Naive B cell (primary cell): ENCODE measurements around the gene UQCC2. TPM values are rescaled to one million over a fixed set of nuclear protein-coding genes. Genes with fewer than 3 reads are reported as not detected.

Experiments used
- ATAC-seq, 2 donors: fragments of 150-1000 bp; cut with Tn5 transposase; 2 replicates each; pipeline ENCODE4 v1.10.0; 2021; ENCODE audit warnings: low read depth in 2 of 2, mild to moderate bottlenecking in 2 of 2, moderate library complexity in 2 of 2
- DNase-seq: peaks from one replicate; pipeline ENCODE4 v3.0.0; 2022
- H3K27ac Mint-ChIP-seq, 6 donors: one replicate each; pipeline ENCODE4 v1.8.0; 2020 to 2022; ENCODE audit warnings: mild to moderate bottlenecking in 6 of 6, mixed read lengths in 6 of 6, moderate library complexity in 5 of 6, inconsistent platforms in 2 of 6
- H3K27me3 Mint-ChIP-seq, 3 donors: one replicate each; pipeline ENCODE4 v1.8.0; 2021 to 2022; ENCODE audit warnings: mixed read lengths in 3 of 3, mild to moderate bottlenecking in 1 of 3
- H3K36me3 Mint-ChIP-seq, 2 donors: one replicate each; pipeline ENCODE4 v1.8.0; 2020 to 2022; ENCODE audit warnings: mixed read lengths in 2 of 2, inconsistent platforms in 1 of 2, mild to moderate bottlenecking in 1 of 2
- H3K4me1 Mint-ChIP-seq, 3 donors: one replicate each; pipeline ENCODE4 v1.8.0; 2020 to 2022; ENCODE audit warnings: mixed read lengths in 3 of 3, inconsistent platforms in 1 of 3, mild to moderate bottlenecking in 1 of 3, moderate library complexity in 1 of 3
- H3K4me3 Mint-ChIP-seq, 8 donors: one replicate each; pipeline ENCODE4 v1.8.0; 2020 to 2022; ENCODE audit warnings: mild to moderate bottlenecking in 8 of 8, mixed read lengths in 8 of 8, moderate library complexity in 8 of 8, inconsistent platforms in 2 of 8
- H3K9me3 Mint-ChIP-seq, 7 donors: one replicate each; pipeline ENCODE4 v1.8.0; 2020 to 2022; ENCODE audit warnings: mixed read lengths in 7 of 7, mild to moderate bottlenecking in 5 of 7, inconsistent platforms in 2 of 7, moderate library complexity in 1 of 7
- polyA plus RNA-seq, 6 donors: library from polyadenylated mRNA; unstranded; fragments of 300-500 nt; fragmentation: Illumina TruSeq; gene quantifications; one replicate each; pipeline ENCODE4 v1.2.3, GENCODE V29; 2021; ENCODE audit warnings: low read depth in 6 of 6

UQCC2 gene
- polyA plus RNA-seq, 6 donors from 2014 or later, result 29.4 to 53.0 (median 44.4) TPM

DNA sequence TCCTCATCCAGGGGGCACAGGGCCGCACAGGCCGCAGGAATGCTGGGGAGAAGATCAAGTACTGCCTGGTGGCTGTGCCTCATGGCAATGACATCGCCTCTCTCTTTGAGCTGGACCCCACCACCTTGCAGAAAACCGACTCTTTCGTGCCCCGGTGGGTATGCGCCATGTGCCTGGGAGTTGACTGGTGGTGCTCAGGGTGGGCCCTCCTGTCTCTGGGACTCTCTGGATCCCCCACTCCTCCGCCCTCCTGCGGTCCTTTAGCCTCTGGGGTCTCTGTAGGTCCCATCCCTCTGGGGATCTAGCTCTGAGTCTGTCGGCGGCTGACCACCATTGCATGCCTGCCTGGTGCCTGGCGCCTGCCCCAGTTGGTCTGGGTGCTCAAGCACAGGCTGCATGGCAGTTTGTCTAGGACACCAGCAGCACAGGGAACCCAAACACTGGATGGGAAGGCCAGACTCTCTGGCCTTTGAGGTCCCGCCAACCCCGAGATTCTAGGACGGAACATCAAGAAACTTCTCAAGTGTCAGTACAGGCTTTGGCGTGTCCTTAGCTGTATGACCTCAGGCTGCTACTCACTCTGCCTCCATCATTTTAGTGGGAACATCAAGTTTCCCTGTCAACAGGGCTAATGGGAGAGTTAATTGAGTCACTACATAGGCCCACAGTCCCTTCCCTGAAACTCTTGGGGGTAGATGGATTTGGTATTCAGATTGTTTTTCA, 47.6 kb downstream of the UQCC2 start:
- Mint-ChIP-seq H3K9me3 (no peaks in the 10 kb centered on the region), H3K36me3 (peaks cover 4 to 25% of the 10 kb centered on the region in 2 donors), H3K27ac (no peak overlapping the region), H3K4me1 (peaks cover 1 to 8% (median 7%) of the 10 kb centered on the region in 3 donors), H3K4me3 (no peak overlapping the region), H3K27me3 (no peaks in the 10 kb centered on the region)
- DNase-seq (no peak), ATAC-seq (no peak)

DNA sequence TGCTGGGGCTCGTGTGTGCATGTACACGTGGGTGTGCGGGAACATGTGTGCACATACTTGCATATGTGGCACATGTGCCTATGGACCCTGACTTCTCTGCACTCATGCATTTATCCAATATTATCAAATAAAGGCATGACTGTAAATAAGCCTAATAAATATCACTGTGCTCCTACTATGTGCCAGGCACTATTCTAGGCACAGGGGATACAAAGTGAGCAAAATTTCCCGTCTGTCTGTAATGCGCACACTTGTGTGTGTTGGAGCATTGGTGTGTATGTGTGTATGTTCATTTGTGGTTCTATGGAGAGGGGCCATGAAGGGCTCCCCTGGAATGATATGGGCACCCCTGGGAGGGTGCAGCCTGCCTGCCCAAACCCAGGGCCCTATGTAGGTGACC, 48.5 kb downstream of the UQCC2 start:
- peak overlapping the region in 1 of 6 donors; percentile 61 for H3K27ac Mint-ChIP-seq
- ATAC-seq (no peak), DNase-seq (no peak)
- peaks cover 2 to 16% of the 10 kb centered on the region in 2 donors for H3K36me3 Mint-ChIP-seq
- H3K4me3 Mint-ChIP-seq, result peak overlapping the region in 1 of 8 donors; percentile 29
- H3K9me3 Mint-ChIP-seq, result no peaks in the 10 kb centered on the region
- H3K27me3 Mint-ChIP-seq, result no peaks in the 10 kb centered on the region
- H3K4me1 Mint-ChIP-seq, result peaks cover 0 to 8% (median 7%) of the 10 kb centered on the region in 3 donors

- peaks cover 0 to 8% (median 7%) of the 10 kb centered on the region in 3 donors for H3K4me1 Mint-ChIP-seq
- no peak overlapping the region for H3K4me3 Mint-ChIP-seq
- DNase-seq (no peak), ATAC-seq (no peak)
- H3K36me3 Mint-ChIP-seq, result peaks cover 0 to 11% of the 10 kb centered on the region in 2 donors
- no peaks in the 10 kb centered on the region for H3K9me3 Mint-ChIP-seq
- no peak overlapping the region for H3K27ac Mint-ChIP-seq
- no peaks in the 10 kb centered on the region for H3K27me3 Mint-ChIP-seq
Observed at GRCh38 chr6:33662318-33662717, 49.2 kb downstream of the UQCC2 start.

DNA sequence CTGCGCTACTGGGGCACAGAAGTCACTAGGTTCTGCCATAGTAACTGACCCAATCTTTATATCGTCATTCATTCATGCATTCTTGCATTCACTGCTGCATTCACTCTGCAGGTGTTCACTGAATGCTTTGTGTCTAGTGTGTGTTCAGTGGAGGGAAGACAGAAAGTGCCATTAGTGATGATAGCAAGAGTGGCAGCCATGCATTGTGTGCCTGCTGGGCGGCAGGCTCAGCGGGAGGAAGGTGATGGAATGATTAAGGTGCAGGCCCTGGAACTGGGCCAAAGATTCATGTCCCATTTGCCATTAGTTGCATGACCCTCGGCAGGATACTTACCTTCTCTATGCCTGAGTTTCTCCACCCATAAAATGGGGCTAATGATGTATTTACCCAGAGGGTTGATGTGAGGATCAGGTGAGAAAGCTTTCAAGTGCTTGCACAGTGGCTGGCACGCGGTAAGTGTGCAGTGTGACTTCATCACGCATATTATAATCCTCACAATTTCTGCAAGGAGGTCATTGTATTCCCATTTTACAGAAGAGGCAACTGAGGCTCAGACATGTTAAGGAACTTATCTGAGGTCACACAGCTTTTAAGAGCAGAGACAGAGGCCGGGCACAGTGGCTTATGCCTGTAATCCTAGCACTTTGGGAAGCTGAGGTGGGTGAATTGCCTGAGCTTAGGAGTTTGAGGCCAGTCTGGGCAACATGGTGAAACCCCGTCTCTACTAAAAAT, 50.2 kb downstream of the UQCC2 start:
- Mint-ChIP-seq H3K27ac (no peak overlapping the region), H3K4me1 (peaks cover 0 to 8% (median 7%) of the 10 kb centered on the region in 3 donors), H3K4me3 (no peak overlapping the region), H3K36me3 (peaks cover 0 to 11% of the 10 kb centered on the region in 2 donors), H3K27me3 (no peaks in the 10 kb centered on the region), H3K9me3 (no peaks in the 10 kb centered on the region)
- no peak for DNase-seq
- ATAC-seq, result no peak

- DNase-seq (no peak), ATAC-seq (no peak)
- Mint-ChIP-seq H3K36me3 (peaks cover 0 to 11% of the 10 kb centered on the region in 2 donors), H3K4me3 (no peak overlapping the region), H3K27me3 (no peaks in the 10 kb centered on the region), H3K4me1 (peaks cover 0 to 8% (median 7%) of the 10 kb centered on the region in 3 donors), H3K27ac (peak overlapping the region in 3 of 6 donors; percentile 74 to 88 (median 81)), H3K9me3 (no peaks in the 10 kb centered on the region)
Observed at GRCh38 chr6:33659986-33660385, 51.5 kb downstream of the UQCC2 start.

DNA sequence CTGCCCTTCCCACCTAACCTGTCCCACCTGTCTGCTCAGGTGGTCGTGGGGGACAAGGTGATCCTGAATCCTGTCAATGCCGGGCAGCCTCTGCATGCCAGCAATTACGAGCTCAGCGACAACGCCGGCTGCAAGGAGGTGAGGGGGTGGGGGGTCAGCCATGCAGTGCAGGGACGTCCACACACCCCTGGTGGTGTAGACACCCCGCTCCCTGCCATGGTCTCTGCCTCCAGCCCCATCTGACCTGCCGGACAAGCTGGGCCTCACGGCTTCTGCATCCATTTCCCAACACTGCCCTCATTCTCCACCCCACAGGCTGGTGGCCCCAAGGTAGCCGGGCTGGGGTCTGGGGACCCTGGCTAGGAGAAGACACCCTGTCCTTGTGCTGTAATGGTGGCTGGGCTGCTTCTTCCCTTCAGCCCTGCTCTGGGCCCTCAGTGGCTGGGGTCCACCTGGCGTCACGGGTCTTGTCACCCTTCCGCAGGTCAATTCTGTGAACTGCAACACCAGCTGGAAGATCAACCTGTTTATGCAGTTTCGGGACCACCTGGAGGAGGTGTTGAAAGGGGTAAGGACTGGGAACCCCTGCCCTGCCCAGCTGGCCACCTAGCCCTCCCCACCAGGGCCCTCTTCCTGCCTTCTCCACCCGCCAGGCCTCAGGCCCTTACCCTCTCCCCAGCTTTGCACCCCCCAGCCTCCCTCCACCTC, 52.4 kb downstream of the UQCC2 start:
- DNase-seq (no peak), ATAC-seq (no peak)
- Mint-ChIP-seq H3K27ac (peak overlapping the region in 1 of 6 donors; percentile 74), H3K9me3 (no peaks in the 10 kb centered on the region), H3K36me3 (peaks cover 0 to 11% of the 10 kb centered on the region in 2 donors), H3K27me3 (no peaks in the 10 kb centered on the region), H3K4me1 (peaks cover 3 to 12% (median 11%) of the 10 kb centered on the region in 3 donors), H3K4me3 (no peak overlapping the region)

GRCh38 chr6:33656844-33657243, 54.7 kb downstream of the UQCC2 start:
- DNase-seq (no peak), ATAC-seq (no peak)
- Mint-ChIP-seq H3K27me3 (no peaks in the 10 kb centered on the region), H3K36me3 (peaks cover 0 to 6% of the 10 kb centered on the region in 2 donors), H3K4me3 (no peak overlapping the region), H3K9me3 (no peaks in the 10 kb centered on the region), H3K27ac (no peak overlapping the region), H3K4me1 (peaks cover 10 to 21% (median 16%) of the 10 kb centered on the region in 3 donors)

DNA sequence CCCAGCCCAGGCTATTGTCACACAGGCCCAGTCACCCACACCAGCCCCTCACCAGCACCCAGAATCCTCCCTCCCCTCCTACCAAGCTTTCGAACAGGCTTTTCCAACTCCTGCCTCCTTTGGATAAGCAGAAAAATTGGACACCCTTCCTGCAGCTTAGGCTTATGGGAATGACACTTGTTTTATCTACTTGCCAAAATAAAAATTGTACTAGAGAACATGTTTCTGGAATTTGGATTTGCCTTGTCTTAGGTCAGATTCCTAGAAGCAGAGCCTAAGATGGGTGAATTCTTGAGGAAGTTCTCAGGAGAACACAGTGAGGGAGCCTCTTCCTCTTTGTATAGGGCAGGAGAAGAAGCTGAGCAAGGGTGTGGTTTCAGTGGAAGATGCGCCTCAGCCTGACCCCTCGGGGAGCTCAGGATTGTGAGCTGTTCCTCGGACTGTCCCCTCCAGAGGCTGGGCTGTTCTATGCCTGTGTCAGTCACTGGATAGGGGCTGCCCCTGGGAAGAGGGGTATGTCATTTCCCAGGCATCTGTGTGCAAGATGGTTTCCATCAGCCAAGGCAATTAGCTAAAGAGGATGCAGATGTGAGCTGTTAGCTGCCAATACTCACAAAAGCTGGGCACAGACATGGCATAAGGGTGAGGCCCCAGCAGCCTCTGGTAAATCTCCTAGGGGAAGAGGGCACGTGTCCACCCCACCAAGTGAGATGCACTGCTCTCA, 56.5 kb downstream of the UQCC2 start:
- peak overlapping the region in 2 of 6 donors; percentile 38 to 84 for H3K27ac Mint-ChIP-seq
- H3K4me1 Mint-ChIP-seq, result peaks cover 21 to 24% (median 23%) of the 10 kb centered on the region in 3 donors
- ATAC-seq, result no peak
- no peaks in the 10 kb centered on the region for H3K27me3 Mint-ChIP-seq
- H3K36me3 Mint-ChIP-seq, result peaks cover 0 to 7% of the 10 kb centered on the region in 2 donors
- no peaks in the 10 kb centered on the region for H3K9me3 Mint-ChIP-seq
- no peak for DNase-seq
- no peak overlapping the region for H3K4me3 Mint-ChIP-seq

DNA sequence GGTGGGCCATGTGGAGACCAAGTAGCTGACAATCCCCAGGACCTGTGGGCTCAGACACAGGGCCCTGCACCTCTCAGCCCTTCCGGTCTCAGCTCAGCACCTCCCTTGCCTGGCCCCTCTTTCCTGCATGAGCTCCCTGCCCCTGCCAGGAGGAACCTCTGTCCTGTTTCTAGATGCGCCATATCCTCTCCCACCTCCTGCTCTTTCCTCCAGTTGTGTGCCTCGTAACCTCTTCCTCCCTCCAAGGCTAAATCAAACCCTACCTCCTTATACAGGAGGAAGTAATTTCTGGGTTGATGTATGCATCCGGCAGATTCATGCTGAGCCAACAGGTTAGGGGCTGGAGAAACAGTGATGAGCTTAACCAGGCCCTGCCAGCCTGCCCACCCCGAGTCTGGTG, 59.5 kb downstream of the UQCC2 start:
- DNase-seq (no peak), ATAC-seq (no peak)
- H3K27ac Mint-ChIP-seq, result peak overlapping the region in 5 of 6 donors; percentile 21 to 83 (median 66)
- H3K36me3 Mint-ChIP-seq, result peaks cover 0 to 7% of the 10 kb centered on the region in 2 donors
- peaks cover 27 to 30% (median 29%) of the 10 kb centered on the region in 3 donors for H3K4me1 Mint-ChIP-seq
- no peak overlapping the region for H3K4me3 Mint-ChIP-seq
- H3K27me3 Mint-ChIP-seq, result no peaks in the 10 kb centered on the region
- no peaks in the 10 kb centered on the region for H3K9me3 Mint-ChIP-seq

DNA sequence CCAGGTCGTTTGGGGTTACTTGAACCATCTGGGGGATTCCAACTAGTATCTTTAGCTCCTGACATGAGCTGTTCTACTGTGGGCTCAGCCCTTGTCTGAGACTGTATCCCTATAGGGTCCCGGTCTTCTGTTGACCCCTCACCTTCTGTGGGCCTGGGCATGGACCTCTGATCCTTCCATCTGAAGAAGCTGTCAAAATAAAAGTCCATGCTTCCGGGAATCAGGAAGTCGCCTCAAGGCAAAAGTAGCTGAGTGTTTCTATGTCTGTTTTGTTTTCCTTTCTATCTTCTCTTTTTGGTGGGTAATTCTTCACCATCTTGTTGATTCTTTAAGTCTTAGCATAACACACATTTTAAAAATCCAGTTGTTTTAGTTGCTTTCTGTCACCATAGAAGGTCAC, 60.1 kb downstream of the UQCC2 start:
- H3K27me3 Mint-ChIP-seq, result no peaks in the 10 kb centered on the region
- ATAC-seq (no peak), DNase-seq (no peak)
- H3K4me1 Mint-ChIP-seq, result peaks cover 29 to 32% (median 29%) of the 10 kb centered on the region in 3 donors
- no peaks in the 10 kb centered on the region for H3K9me3 Mint-ChIP-seq
- H3K27ac Mint-ChIP-seq, result peak overlapping the region in 5 of 6 donors; percentile 16 to 77 (median 56)
- H3K4me3 Mint-ChIP-seq, result no peak overlapping the region
- peaks cover 0 to 7% of the 10 kb centered on the region in 2 donors for H3K36me3 Mint-ChIP-seq
